ENCODE results near the gene SLC35F4.

Gene SLC35F4

GRCh38 chr14:57748279-57748678 is 117.6 kb downstream of the SLC35F4 start:
- H3K9me3 ChIP-seq (ENCODE audit: insufficient read depth, low read length): no peaks in the 10 kb centered on the region
- H3K36me3 ChIP-seq (ENCODE audit: insufficient read depth, insufficient read length, low read length): no peaks in the 10 kb centered on the region
- H3K4me1 ChIP-seq (ENCODE audit: insufficient read depth, insufficient read length): no peaks in the 10 kb centered on the region
- DNase-seq (ENCODE audit: low read depth, low spot score): no peak
- TF ChIP-seq ZNF274 (IDR thresholded peaks at IDR 0.05; ENCODE audit: low read depth, low read length): no peak
- TF ChIP-seq YY1 (IDR thresholded peaks at IDR 0.05; ENCODE audit: insufficient read depth, insufficient read length): no peak
- no peak for TF ChIP-seq SUZ12 (IDR thresholded peaks at IDR 0.05; ENCODE audit: extremely low read depth, insufficient read depth, insufficient read length)
- H3K9ac ChIP-seq (ENCODE audit: insufficient read length, low read depth): no peak overlapping the region
- H3K4me3 ChIP-seq (ENCODE audit: insufficient read length, low read depth): no peak overlapping the region
- no peaks in the 10 kb centered on the region for H3K27me3 ChIP-seq (ENCODE audit: insufficient read depth, insufficient read length)

GRCh38 chr14:57747036-57747435 is 118.9 kb downstream of the SLC35F4 start:
- TF ChIP-seq ZNF274 (IDR thresholded peaks at IDR 0.05; ENCODE audit: low read depth, low read length) (no peak), SUZ12 (IDR thresholded peaks at IDR 0.05; ENCODE audit: extremely low read depth, insufficient read depth, insufficient read length) (no peak), YY1 (IDR thresholded peaks at IDR 0.05; ENCODE audit: insufficient read depth, insufficient read length) (no peak)
- H3K4me3 ChIP-seq (ENCODE audit: insufficient read length, low read depth): no peak overlapping the region
- H3K27me3 ChIP-seq (ENCODE audit: insufficient read depth, insufficient read length): no peaks in the 10 kb centered on the region
- H3K4me1 ChIP-seq (ENCODE audit: insufficient read depth, insufficient read length): no peaks in the 10 kb centered on the region
- H3K36me3 ChIP-seq (ENCODE audit: insufficient read depth, insufficient read length, low read length): no peaks in the 10 kb centered on the region
- no peaks in the 10 kb centered on the region for H3K9me3 ChIP-seq (ENCODE audit: insufficient read depth, low read length)
- H3K9ac ChIP-seq (ENCODE audit: insufficient read length, low read depth): no peak overlapping the region
- DNase-seq (ENCODE audit: low read depth, low spot score): no peak

GRCh38 chr14:57746563-57746962 is 119.3 kb downstream of the SLC35F4 start:
- Histone ChIP-seq H3K36me3 (ENCODE audit: insufficient read depth, insufficient read length, low read length) (no peaks in the 10 kb centered on the region), H3K4me3 (ENCODE audit: insufficient read length, low read depth) (no peak overlapping the region), H3K9ac (ENCODE audit: insufficient read length, low read depth) (no peak overlapping the region), H3K9me3 (ENCODE audit: insufficient read depth, low read length) (no peaks in the 10 kb centered on the region), H3K27me3 (ENCODE audit: insufficient read depth, insufficient read length) (no peaks in the 10 kb centered on the region), H3K4me1 (ENCODE audit: insufficient read depth, insufficient read length) (no peaks in the 10 kb centered on the region)
- no peak for TF ChIP-seq SUZ12 (IDR thresholded peaks at IDR 0.05; ENCODE audit: extremely low read depth, insufficient read depth, insufficient read length)
- no peak for TF ChIP-seq YY1 (IDR thresholded peaks at IDR 0.05; ENCODE audit: insufficient read depth, insufficient read length)
- TF ChIP-seq ZNF274 (IDR thresholded peaks at IDR 0.05; ENCODE audit: low read depth, low read length): no peak
- no peak for DNase-seq (ENCODE audit: low read depth, low spot score)

GRCh38 chr14:57739516-57739915 is 126.4 kb downstream of the SLC35F4 start:
- no peak overlapping the region for H3K9ac ChIP-seq (ENCODE audit: insufficient read length, low read depth)
- TF ChIP-seq ZNF274 (IDR thresholded peaks at IDR 0.05; ENCODE audit: low read depth, low read length) (no peak), YY1 (IDR thresholded peaks at IDR 0.05; ENCODE audit: insufficient read depth, insufficient read length) (no peak), SUZ12 (IDR thresholded peaks at IDR 0.05; ENCODE audit: extremely low read depth, insufficient read depth, insufficient read length) (no peak)
- H3K4me1 ChIP-seq (ENCODE audit: insufficient read depth, insufficient read length): no peaks in the 10 kb centered on the region
- no peaks in the 10 kb centered on the region for H3K27me3 ChIP-seq (ENCODE audit: insufficient read depth, insufficient read length)
- no peaks in the 10 kb centered on the region for H3K9me3 ChIP-seq (ENCODE audit: insufficient read depth, low read length)
- H3K36me3 ChIP-seq (ENCODE audit: insufficient read depth, insufficient read length, low read length): no peaks in the 10 kb centered on the region
- no peak overlapping the region for H3K4me3 ChIP-seq (ENCODE audit: insufficient read length, low read depth)
- DNase-seq (ENCODE audit: low read depth, low spot score): no peak

GRCh38 chr14:57737598-57737997 is 128.3 kb downstream of the SLC35F4 start:
- Histone ChIP-seq H3K9ac (ENCODE audit: insufficient read length, low read depth) (no peak overlapping the region), H3K4me3 (ENCODE audit: insufficient read length, low read depth) (no peak overlapping the region), H3K4me1 (ENCODE audit: insufficient read depth, insufficient read length) (no peaks in the 10 kb centered on the region), H3K9me3 (ENCODE audit: insufficient read depth, low read length) (no peaks in the 10 kb centered on the region), H3K27me3 (ENCODE audit: insufficient read depth, insufficient read length) (no peaks in the 10 kb centered on the region), H3K36me3 (ENCODE audit: insufficient read depth, insufficient read length, low read length) (no peaks in the 10 kb centered on the region)
- TF ChIP-seq SUZ12 (IDR thresholded peaks at IDR 0.05; ENCODE audit: extremely low read depth, insufficient read depth, insufficient read length) (no peak), ZNF274 (IDR thresholded peaks at IDR 0.05; ENCODE audit: low read depth, low read length) (no peak), YY1 (IDR thresholded peaks at IDR 0.05; ENCODE audit: insufficient read depth, insufficient read length) (no peak)
- no peak for DNase-seq (ENCODE audit: low read depth, low spot score)

- H3K4me3 ChIP-seq (ENCODE audit: insufficient read length, low read depth): no peak overlapping the region
- H3K27me3 ChIP-seq (ENCODE audit: insufficient read depth, insufficient read length): no peaks in the 10 kb centered on the region
- no peaks in the 10 kb centered on the region for H3K36me3 ChIP-seq (ENCODE audit: insufficient read depth, insufficient read length, low read length)
- no peaks in the 10 kb centered on the region for H3K4me1 ChIP-seq (ENCODE audit: insufficient read depth, insufficient read length)
- no peak for DNase-seq (ENCODE audit: low read depth, low spot score)
- TF ChIP-seq SUZ12 (IDR thresholded peaks at IDR 0.05; ENCODE audit: extremely low read depth, insufficient read depth, insufficient read length): no peak
- TF ChIP-seq YY1 (IDR thresholded peaks at IDR 0.05; ENCODE audit: insufficient read depth, insufficient read length): no peak
- no peak for TF ChIP-seq ZNF274 (IDR thresholded peaks at IDR 0.05; ENCODE audit: low read depth, low read length)
- H3K9me3 ChIP-seq (ENCODE audit: insufficient read depth, low read length): no peaks in the 10 kb centered on the region
- H3K9ac ChIP-seq (ENCODE audit: insufficient read length, low read depth): no peak overlapping the region
Measured at GRCh38 chr14:57736391-57736790, 129.5 kb downstream of the SLC35F4 start.

- H3K27me3 ChIP-seq (ENCODE audit: insufficient read depth, insufficient read length): no peaks in the 10 kb centered on the region
Measured at GRCh38 chr14:57735276-57735675, 130.6 kb downstream of the SLC35F4 start.

More at GRCh38 chr14:57735276-57735675, 130.6 kb downstream of the SLC35F4 start:
- Histone ChIP-seq H3K9ac (ENCODE audit: insufficient read length, low read depth) (no peak overlapping the region), H3K9me3 (ENCODE audit: insufficient read depth, low read length) (no peaks in the 10 kb centered on the region), H3K4me1 (ENCODE audit: insufficient read depth, insufficient read length) (no peaks in the 10 kb centered on the region), H3K4me3 (ENCODE audit: insufficient read length, low read depth) (no peak overlapping the region), H3K36me3 (ENCODE audit: insufficient read depth, insufficient read length, low read length) (no peaks in the 10 kb centered on the region)
- TF ChIP-seq YY1 (IDR thresholded peaks at IDR 0.05; ENCODE audit: insufficient read depth, insufficient read length) (no peak), SUZ12 (IDR thresholded peaks at IDR 0.05; ENCODE audit: extremely low read depth, insufficient read depth, insufficient read length) (no peak), ZNF274 (IDR thresholded peaks at IDR 0.05; ENCODE audit: low read depth, low read length) (no peak)
- DNase-seq (ENCODE audit: low read depth, low spot score): no peak
